ENCODE measurements around the gene CCDC141.
A peak's percentile ranks its signal among the peaks of the same experiment; 100 is the strongest.

CCDC141 gene

DNA sequence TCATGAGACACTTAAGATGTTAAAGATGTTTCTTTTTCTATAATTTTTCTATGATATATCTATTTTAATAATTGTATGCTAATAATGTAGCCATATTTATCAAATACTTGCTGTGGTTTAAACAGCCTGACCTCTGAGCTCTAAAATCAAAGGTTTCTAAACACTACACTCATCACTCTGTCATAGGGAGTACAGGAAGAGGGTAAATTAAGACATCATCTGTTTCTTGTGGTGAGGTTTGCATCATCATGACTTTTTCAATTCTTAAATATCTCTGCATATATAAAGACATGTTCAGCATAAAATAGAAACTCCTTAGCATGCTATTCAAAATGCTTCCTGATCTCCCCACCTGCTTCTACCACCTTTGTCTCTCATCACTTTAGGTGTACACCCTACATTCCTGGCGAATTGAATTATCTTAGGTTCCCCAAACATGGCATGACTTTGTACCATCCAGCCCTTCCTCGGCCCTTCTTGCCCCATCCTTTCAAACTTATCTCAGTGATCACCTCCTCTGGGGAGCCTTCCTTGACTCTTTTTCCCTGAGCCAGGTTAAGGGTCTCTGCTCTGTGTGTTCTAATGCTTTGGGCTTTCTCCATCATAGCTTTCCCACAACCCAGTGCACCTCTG, 137.4 kb downstream of the CCDC141 start:
- no peak for DNase-seq (ENCODE audit: low spot score)

DNA sequence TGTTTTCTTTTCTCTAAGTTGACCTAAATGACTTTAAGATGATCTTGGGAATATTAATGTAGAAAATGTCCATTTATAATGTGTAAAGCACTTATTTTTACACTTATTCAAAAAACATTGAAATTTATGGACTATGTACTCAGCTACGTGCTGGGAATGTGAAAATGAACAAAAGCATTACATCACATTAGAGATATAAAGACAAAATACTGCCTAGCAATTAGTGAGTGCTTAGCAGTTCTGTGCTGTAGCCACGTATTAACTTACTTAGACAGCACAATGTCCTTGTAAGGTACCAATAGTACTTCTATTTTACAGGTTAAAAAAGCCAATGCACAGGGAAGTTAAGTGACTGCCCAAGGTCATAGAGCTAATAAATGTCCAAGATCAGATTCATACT, 138.9 kb downstream of the CCDC141 start:
- DNase-seq (ENCODE audit: low spot score), result no peak

DNA sequence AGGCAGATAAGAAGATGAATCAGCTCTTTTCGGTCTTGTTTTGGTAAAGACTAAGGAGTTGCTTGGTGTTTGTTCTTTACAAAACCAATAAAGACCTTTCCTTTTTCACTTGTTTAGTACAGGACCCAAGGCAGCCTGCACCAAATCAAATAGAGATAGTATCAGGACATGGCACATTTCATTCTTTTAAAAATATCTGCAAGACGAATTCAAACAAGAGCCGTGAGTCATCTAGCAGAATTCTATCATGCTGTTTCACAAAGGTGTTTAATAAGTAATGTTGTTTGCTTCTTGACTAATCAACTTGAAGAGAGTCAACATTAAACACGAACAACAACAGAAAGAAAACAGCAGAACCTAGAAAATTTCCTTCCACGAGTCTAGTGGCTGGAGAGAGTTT, 139.9 kb downstream of the CCDC141 start:
- no peak for DNase-seq (ENCODE audit: low spot score)

DNA sequence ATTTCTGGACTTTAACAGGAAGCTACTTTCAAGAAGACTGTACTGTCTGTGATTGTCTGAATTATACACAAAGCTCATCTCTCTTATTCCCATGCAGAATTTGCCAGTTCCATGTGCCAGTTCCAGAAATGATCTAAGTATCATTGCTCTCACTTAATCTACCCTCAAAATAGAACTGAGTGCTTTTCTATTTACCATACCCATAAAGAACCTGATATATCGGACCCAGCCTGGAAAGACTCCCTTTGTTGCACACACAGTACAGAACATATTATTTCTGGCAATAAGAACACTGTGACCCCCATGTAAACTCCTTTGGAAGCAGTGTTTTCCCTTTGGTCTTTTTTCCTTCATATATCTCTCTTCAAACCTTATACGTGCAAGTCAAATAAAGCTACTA, 140.4 kb downstream of the CCDC141 start:
- no peak for DNase-seq (ENCODE audit: low spot score)

DNA sequence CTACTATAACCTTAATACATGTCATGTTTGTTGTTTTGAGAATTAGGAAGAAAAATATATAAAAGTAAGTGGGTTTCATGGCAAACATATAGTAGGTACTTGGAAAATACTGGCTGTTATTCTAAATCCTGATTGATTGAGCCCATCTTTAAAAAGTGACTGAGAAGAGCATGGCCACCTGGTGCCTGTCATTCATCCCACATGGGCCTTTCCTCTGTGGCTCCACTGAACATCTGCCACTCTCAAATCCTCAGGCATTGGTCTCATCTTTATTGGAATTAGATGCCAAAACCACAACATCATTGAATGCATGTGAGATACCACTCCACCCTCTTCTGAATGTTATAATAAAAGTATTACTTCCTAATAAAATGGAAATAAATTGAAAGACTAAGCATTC, 141.1 kb downstream of the CCDC141 start:
- DNase-seq (ENCODE audit: low spot score), result no peak

DNA sequence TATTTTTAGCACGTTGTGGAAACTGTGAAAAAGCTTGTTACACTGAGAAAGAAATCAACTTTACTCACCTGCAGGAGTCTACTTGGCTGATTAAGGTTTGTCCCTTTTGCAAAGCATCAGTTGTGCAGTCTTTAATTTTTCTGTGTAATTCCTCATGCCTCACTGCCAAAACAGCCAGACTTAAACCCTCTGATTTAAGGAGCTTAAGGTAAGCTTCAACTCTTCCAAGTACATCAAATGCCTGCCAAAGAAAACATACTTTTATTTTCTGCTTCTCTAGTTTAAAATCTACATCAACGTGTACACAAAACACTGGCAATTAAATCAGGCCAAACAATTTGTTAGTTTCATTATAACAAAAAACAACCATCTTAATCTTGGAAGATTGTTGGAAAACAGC, 144.7 kb downstream of the CCDC141 start:
- DNase-seq (ENCODE audit: low spot score), result no peak

DNA sequence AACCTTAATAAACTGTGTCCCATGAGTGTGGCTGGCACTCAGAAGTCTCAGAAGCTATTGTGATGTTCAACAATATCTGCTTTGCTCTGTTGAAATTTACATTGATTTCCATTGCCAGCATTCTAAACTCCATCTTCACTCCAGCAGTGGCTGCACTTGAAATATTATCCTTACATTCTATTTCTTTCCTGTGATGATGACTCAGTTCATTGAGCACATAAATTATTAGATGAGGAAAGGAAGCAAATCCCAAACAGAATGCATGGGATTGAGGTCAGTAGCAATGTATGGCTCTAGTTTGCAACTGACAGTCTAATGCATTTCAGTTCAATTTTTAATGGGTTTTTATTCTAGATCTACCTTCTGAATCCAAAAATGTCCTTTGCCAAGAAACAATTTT, 150.3 kb downstream of the CCDC141 start:
- DNase-seq (ENCODE audit: low spot score), result no peak

DNA sequence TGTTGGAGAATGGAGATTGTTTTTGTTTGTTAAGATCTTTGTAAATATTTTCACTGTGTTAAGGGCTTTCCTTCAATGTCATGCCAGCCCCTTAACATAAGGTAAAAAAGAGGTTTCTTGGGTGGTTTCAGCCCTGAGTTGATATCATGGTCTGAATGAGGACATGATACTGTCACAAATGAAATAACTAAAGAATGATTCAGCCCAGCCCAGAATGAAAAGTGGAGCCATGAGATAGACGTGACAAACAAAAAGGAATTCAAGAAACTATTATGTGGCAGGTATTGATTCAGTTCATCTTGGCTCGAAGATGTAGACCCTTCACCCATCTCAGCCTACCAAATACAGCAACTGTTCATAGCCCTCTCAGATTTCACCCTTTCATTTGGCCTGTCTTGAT, 154.1 kb downstream of the CCDC141 start:
- DNase-seq (ENCODE audit: low spot score), result no peak

DNA sequence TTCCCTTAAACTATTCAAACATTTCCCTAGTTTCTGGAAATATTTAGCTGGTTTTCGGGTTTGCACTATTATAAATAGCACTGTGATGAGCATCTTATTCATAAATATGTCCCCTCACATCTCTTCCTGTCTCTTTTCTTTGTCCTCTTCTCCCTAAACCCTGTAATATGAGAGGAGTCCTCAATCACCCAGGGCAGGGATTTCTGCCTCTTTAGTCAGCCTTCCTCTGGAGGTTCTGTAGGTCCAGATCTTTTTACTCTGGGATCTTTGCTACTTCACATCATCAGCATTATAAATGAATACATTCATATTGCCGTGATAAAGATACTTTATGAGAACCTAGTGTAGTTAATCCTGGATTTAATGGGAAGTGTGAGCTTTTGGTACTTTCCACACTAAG, 154.8 kb downstream of the CCDC141 start:
- no peak for DNase-seq (ENCODE audit: low spot score)

DNA sequence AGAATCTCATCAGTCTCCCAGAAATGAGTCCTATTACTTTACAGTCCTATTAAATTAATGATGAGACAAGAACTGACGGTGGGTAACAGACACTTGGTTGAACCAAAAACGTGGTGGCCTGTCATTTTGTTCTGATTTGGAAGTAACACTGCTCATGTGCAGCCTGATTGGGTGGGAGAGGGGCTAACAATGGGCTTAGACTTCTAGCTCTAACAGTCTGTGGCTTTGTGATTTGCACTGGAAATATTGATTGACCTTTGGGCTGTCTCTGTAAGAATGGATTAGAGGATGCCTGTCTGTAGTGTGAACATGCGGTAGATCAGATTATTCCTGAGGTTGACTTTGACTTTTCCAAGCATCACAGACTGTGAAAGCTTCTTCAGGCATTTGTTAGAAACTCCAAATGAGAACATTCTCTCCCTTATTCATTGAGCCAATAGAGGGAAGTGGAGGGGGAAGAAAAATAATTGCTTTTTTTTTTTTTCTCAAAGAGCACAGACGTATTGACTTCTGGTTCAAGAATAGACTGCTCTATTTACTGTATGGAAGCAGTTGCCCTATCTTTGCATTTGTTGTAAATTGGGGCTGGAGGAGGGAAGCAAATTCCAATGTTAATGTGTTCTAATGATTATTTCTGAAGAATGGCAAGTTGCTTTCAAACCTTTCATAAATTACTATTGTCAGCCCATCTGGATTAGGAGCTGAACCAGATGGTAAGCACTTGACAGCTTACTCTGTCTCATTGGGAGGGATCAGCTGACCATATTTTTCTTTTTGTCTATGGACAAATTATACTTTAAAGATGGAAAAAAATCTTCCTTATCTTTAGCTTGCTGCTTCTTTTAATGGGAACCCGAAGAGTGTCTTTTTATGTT, 156.9 kb downstream of the CCDC141 start:
- no peak for DNase-seq (ENCODE audit: low spot score)

DNA sequence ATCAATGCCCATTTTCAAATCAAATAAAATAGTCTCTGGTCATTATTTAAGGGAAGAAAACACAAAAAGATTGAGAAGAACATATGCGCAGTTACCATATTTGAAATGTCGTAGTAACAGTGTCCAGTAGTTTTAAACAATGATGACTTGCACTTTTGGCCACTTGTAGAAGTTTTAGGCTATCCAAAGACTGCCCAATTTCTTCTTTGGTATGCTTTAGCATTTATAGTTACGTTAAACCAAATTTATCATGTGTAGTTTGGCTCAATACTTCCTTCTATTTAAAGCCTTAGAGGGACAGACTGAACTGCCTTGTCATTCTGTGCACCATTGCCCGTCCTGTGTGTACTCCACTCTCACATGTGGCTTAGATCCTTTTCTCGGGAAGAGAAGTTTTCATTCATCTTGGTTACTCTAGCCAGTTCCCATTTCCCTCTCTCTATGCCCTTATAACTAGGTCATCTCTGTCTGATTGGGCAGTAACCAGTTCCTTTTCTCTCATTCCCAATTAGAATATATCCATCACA, 157.9 kb downstream of the CCDC141 start:
- no peak for DNase-seq (ENCODE audit: low spot score)

DNA sequence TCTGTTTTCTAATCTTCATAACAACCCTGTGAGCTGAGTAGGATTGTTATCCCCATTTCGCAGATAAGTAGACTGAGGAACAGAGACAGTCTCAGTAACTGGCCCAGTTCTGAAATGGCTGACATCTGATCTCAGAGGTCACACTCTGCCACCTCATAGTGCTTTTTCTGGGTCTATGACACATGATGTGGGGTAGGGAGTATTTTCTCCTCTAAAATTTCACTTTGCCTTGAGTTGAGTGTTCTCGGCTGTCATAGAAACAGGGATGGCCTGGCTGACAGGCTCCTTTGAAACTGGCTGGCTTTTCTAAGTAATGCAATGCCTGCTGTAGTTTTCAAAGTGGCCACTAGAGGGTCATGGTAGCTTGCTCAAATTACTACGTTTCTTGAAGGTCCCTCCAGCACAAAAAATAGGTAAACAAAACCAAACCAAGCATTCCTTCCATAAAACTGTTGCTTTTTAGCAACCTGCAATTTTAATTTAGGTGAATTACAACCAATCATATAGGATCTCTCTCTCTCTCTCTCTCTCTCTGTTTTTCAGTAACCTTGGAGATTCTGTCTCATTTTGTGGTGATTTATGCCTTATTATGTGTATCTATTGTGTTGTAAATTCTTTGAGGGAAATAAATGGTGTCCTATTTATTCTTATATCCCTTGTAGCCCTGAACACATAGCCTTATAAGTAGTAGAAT, 158.5 kb downstream of the CCDC141 start:
- DNase-seq (ENCODE audit: low spot score), result peak; percentile 83

DNA sequence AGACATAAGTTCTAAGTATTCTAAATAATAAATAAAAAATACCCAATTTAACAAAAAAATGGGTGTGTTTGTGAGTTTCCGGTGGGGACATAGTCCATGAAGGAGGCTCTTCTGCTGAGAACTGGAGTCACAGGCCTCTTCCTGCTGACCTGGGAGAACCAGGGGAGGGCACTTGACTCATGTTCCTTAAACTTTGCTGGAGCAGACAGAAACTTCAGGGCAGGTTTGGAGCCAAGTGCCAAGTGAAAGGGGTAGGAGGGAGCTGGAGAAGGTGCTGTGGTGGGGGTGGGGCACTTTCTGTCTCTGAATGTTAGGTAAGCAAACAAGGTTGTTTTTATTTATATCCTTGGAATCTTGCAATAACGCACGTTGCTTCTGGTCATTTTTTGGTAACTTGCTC, 163.9 kb downstream of the CCDC141 start:
- no peak for DNase-seq (ENCODE audit: low spot score)

DNA sequence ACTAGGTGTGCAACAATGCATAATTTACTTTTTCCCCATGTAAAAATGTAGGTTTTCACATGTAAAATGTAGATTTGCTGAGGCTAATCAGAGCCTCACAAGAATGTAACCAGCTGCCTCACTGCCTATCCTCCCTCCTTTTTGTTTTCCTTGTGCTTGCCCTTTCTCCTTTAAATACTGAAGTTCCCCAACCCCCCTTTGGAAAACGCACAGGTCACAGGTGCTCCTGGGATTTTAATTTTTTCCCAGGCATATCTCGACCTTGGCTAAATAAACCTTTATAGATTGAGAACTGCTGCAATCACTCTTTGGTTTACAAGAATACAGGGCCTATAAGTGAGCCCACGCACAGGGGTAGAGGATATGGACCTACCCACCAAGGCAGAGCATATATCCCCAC, 165.5 kb downstream of the CCDC141 start:
- no peak for DNase-seq (ENCODE audit: low spot score)

DNA sequence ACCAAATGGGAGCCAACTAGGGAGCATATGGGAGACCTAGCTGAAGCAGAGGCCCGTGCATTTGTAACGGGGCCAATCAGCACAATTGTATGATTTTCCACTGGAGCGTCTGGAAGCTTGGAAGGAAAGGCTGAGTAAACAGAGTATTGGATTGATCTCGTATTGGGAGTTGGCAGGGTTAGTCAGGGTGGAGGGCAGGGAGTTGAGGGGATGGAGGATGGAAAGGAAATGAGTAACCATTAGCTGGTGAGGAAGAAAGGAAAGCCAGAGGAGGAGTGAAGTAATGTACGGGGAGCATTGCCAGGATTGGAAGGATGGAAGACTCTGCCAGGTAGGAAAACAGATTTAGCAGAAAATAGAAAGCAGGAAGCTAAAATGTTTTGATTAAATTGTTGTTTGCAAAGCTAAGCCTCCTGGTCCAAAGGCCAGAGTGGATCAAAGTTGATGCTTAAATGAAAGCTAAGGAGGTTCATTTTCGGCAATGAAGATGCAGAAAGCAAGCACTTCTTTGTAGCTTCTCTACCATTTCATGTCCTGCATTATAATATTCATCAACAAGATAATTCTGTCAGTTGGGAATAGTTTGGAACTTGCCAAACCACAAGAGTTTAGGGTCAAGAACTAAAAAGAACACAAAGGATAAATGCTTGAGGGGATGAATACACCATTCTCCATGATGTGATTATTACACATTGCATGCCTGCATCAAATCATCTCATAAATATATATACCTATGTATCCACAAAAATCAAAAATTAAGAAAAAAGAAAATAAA, 167.1 kb downstream of the CCDC141 start:
- DNase-seq (ENCODE audit: low spot score), result no peak

DNA sequence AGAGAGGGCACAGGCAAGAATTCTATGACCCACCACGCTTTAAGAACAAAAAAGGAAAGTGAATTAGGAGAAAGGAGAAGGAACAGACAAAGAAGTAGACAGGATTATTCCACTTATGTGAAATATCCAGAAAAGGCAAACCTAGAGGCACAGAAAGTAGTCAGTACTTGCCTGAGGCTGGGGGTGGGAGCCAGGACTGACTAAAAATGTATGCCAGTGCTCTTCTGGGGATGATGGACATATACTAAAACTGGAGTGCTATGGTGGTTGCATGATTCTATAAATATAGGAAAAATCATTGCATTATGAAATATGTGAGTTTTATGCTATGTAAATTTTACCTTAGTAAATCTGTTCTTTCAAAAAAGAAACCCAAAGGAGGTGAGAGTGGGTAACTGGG, 168.9 kb downstream of the CCDC141 start:
- no peak for DNase-seq (ENCODE audit: low spot score)

DNA sequence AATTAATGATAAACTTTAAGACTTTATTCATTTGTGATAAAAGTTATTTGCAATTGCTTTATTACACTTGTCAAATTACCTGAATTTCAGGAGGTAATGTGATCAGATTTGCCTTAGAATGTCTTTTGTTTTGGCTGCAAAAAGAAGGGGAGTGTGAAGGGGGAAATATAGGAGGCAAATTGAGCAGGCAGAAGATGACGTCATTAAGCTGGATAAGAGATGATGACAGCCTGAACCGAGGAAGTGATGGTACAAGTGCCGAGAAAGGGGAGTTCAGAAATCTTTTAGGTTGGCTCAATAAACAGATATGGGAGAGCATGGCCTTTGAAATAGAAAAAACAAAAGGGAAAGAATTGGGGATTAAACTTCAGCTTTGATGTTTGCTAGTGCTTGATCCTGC, 169.7 kb downstream of the CCDC141 start:
- no peak for DNase-seq (ENCODE audit: low spot score)

DNA sequence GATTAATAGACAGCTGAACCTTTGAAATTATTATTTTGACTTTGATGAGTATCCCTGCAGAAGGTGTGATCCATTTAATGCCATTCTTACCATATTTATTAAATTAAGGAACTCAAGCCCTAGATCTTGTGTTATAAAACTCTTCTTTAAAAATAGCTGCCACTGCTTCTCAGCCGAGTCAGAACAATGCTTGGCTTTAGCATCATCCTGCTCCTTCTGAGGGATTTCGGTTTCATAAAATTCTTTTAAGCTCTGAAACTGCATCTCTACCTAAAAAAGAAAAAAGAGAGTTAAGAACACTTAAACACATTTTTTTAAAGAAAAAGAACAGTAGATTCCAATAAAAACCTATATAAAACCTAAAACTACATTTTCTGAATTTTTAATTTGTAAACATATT, 172.1 kb downstream of the CCDC141 start:
- no peak for DNase-seq (ENCODE audit: low spot score)

DNA sequence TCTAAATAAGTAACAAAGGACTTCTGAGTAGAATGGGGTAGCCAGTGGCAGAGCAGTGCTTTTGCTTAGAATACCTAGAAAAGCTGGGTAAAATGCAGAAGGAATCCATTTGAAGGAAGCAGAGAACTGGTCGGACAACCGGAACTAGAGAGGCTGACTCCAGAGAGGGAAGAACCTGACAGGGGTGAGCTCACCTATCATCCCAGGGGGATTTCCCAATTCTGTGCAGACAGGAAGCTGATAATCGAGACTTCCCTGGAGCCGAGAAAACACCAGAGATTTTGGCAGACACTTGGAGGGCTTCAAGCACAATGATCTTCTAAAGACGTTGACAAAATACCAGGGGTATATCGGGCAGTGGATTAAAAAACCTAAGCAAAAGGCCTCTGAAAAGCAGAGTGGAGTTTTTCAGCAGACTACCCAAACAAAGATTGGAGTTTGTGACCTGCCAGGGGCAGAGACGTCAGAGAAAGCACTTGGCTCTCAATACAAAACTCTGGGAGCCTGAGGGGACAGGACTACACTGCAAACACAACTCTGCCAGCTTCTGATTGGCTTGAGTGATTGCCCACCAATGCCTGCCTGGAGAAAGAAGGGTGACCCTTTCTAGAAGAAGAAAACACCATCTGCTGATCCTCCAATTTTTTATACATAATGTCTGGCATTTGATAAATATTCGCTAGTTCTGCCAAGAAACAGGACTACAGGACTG, 175.3 kb downstream of the CCDC141 start:
- no peak for DNase-seq (ENCODE audit: low spot score)

DNA sequence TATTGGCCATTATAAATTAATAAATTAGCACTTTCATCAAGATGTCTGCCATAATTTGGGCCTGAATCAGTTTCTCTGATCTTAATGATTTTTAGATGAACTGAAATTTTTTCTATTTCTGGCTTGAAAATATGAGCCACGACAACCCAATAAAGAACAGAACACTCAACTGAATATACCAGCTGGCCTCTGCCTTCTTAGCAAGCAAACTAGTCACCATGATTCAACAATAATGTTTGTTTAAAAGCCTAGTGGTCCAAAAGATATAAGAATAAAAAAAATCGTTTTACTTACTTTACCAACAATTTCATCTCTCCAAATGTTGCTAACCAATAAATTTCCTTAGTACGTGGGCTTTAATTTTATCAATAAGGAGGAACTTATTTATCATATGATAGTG, 176.0 kb downstream of the CCDC141 start:
- no peak for DNase-seq (ENCODE audit: low spot score)

DNA sequence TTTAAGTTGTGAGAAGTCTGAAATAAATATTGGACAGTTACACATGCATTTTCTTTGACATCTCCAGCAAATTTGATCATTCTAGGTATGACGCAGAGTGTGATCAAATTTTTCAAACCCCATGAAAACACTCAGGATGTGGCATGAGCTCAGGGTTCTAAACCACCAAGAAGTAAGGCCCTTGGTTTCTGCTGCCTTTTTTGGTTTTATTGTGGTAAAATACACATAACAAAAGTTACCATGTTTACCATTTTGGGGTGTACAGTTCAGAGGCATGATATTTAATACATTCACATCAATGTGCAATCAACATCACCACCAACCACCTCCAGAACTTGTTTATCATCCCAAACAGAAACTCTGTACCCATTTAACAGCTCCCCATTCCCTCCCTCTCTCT, 178.4 kb downstream of the CCDC141 start:
- DNase-seq (ENCODE audit: low spot score), result no peak

DNA sequence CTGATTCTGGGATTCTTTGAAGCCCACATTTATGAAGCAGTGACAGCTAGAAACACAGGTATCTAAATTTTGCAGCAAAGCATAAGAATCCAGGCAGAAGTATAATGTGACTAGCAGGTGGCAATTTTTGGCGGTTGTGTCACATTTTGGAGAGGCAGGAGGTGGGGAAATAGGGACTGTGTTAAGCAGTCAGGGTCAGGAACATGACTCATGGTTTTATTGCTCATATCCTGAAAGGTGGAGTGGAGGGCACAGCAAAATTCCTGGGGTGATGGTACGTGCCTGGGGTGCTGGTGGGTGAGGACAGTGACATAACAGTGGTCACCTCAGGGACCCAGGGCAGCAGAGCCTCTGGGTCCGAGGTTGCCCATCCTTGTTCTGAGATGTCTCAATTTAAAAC, 179.2 kb downstream of the CCDC141 start:
- no peak for DNase-seq (ENCODE audit: low spot score)
